ENCODE measurements around the gene TNFSF13. TPM values are rescaled to one million over a fixed set of nuclear protein-coding genes. Genes with fewer than 3 reads are reported as not detected.

TNFSF13 gene
- total and polyA plus RNA-seq, 8 donors, result 13.5 to 87.4 (median 20.8) TPM

GRCh38 chr17:7528842-7529241 is 29.7 kb upstream of the TNFSF13 start:
- ATAC-seq (no peak), DNase-seq (no peak)
- H3K9me3 ChIP-seq, result peaks cover 0 to 26% of the 10 kb centered on the region in 2 donors
- no peaks in the 10 kb centered on the region for H3K36me3 ChIP-seq
- H3K4me3 ChIP-seq, result no peak overlapping the region
- intact Hi-C loops (cut with DNase I), result no loop called here
- no peak for TF ChIP-seq CTCF (IDR thresholded peaks at IDR 0.05)
- H3K4me1 ChIP-seq, result no peaks in the 10 kb centered on the region
- H3K27me3 ChIP-seq, result no peaks in the 10 kb centered on the region
- no peak overlapping the region for H3K27ac ChIP-seq

GRCh38 chr17:7530023-7530900 is 28.3 kb upstream of the TNFSF13 start:
- no peak for TF ChIP-seq CTCF (IDR thresholded peaks at IDR 0.05)
- Histone ChIP-seq H3K27ac (no peak overlapping the region), H3K27me3 (no peaks in the 10 kb centered on the region), H3K4me1 (no peaks in the 10 kb centered on the region), H3K36me3 (no peaks in the 10 kb centered on the region), H3K9me3 (peaks cover 0 to 26% of the 10 kb centered on the region in 2 donors), H3K4me3 (no peak overlapping the region)
- ATAC-seq (no peak), DNase-seq (no peak)
- intact Hi-C loops (cut with DNase I), result no loop called here

- no peaks in the 10 kb centered on the region for H3K27me3 ChIP-seq
- H3K36me3 ChIP-seq, result no peaks in the 10 kb centered on the region
- ATAC-seq (no peak), DNase-seq (no peak)
- no peak overlapping the region for H3K4me3 ChIP-seq
- intact Hi-C loops (cut with DNase I), result no loop called here
- H3K9me3 ChIP-seq, result peaks cover 0 to 13% of the 10 kb centered on the region in 2 donors
- no peaks in the 10 kb centered on the region for H3K4me1 ChIP-seq
- no peak overlapping the region for H3K27ac ChIP-seq
- no peak for TF ChIP-seq CTCF (IDR thresholded peaks at IDR 0.05)
Observed at GRCh38 chr17:7538050-7538449, 20.5 kb upstream of the TNFSF13 start.

GRCh38 chr17:7538891-7539545 is 19.5 kb upstream of the TNFSF13 start:
- no peak overlapping the region for H3K27ac ChIP-seq
- no peak for TF ChIP-seq CTCF (IDR thresholded peaks at IDR 0.05)
- DNase-seq (no peak), ATAC-seq (no peak)
- no peaks in the 10 kb centered on the region for H3K27me3 ChIP-seq
- H3K9me3 ChIP-seq, result peaks cover 0 to 13% of the 10 kb centered on the region in 2 donors
- intact Hi-C loops (cut with DNase I), result no loop called here
- no peaks in the 10 kb centered on the region for H3K36me3 ChIP-seq
- no peaks in the 10 kb centered on the region for H3K4me1 ChIP-seq
- H3K4me3 ChIP-seq, result no peak overlapping the region

- no peak for TF ChIP-seq CTCF (IDR thresholded peaks at IDR 0.05)
- no peaks in the 10 kb centered on the region for H3K36me3 ChIP-seq
- H3K27me3 ChIP-seq, result no peaks in the 10 kb centered on the region
- ATAC-seq (no peak), DNase-seq (no peak)
- no peak overlapping the region for H3K27ac ChIP-seq
- H3K4me1 ChIP-seq, result no peaks in the 10 kb centered on the region
- peaks cover 0 to 13% of the 10 kb centered on the region in 2 donors for H3K9me3 ChIP-seq
- no peak overlapping the region for H3K4me3 ChIP-seq
- intact Hi-C loops (cut with DNase I), result no loop called here
Observed at GRCh38 chr17:7541074-7541621, 17.4 kb upstream of the TNFSF13 start.
